Measurements from ENCODE around the gene ERF.

ERF gene

DNA sequence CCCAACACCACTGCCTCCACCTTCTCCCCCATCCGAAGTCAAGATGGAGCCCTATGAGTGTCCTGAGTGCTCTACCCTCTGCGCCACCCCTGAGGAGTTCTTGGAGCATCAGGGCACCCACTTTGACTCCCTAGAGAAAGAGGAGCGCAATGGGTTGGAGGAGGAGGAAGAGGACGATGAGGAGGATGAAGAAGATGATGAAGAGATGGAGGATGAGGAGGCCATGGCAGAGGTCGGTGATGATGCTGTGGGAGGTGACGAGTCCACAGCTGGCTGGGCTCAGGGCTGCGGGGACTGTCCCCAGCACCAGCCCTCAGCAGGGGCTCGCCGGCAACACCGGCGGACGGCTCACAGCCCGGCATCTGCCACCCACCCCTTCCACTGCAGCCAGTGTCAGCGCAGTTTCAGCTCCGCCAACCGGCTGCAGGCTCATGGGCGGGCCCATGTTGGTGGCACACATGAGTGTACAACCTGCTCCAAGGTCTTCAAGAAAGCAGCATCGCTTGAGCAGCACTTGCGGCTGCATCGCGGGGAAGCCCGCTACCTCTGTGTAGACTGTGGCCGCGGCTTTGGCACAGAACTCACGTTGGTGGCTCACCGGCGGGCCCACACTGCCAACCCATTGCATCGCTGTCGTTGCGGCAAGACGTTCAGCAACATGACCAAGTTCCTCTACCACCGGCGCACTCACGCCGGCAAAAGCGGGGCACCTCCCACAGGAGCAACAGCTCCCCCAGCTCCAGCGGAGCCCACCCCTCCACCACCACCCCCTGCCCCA is 29.8 kb downstream of the ERF start:
- no peaks in the 10 kb centered on the region for H3K27me3 ChIP-seq (ENCODE audit: insufficient read depth, insufficient read length)
- TF ChIP-seq YY1 (IDR thresholded peaks at IDR 0.05; ENCODE audit: insufficient read depth, insufficient read length), result no peak
- TF ChIP-seq ZNF274 (IDR thresholded peaks at IDR 0.05; ENCODE audit: low read depth, low read length), result no peak
- no peak for TF ChIP-seq SUZ12 (IDR thresholded peaks at IDR 0.05; ENCODE audit: extremely low read depth, insufficient read depth, insufficient read length)
- H3K4me1 ChIP-seq (ENCODE audit: insufficient read depth, insufficient read length), result no peaks in the 10 kb centered on the region
- H3K36me3 ChIP-seq (ENCODE audit: insufficient read depth, insufficient read length, low read length), result peaks cover 68% of the 10 kb centered on the region
- H3K9ac ChIP-seq (ENCODE audit: insufficient read length, low read depth), result no peak overlapping the region
- DNase-seq (ENCODE audit: low read depth, low spot score), result no peak
- H3K9me3 ChIP-seq (ENCODE audit: insufficient read depth, low read length), result no peaks in the 10 kb centered on the region
- H3K4me3 ChIP-seq (ENCODE audit: insufficient read length, low read depth), result no peak overlapping the region

DNA sequence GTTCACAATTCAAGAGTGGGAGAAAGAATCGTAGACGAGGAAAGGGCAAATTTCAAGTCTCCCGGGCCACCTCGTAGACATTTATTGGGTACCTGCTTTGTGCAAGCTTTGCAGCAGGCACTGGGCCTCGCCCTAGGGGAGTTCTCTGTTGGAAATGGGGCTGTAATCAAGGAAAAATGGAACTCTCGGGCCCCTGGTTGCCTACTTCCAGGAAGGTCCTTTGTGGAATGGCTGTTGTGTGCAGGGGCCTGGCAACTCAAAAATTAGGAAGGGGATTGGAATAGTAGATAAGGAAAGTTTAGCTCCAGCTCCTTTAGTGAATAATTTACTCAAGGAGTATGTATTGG is 34.2 kb downstream of the ERF start:
- Histone ChIP-seq H3K4me1 (ENCODE audit: insufficient read depth, insufficient read length) (peaks cover 9% of the 10 kb centered on the region), H3K36me3 (ENCODE audit: insufficient read depth, insufficient read length, low read length) (peaks cover 31% of the 10 kb centered on the region), H3K9me3 (ENCODE audit: insufficient read depth, low read length) (no peaks in the 10 kb centered on the region), H3K27me3 (ENCODE audit: insufficient read depth, insufficient read length) (no peaks in the 10 kb centered on the region), H3K4me3 (ENCODE audit: insufficient read length, low read depth) (peak overlapping the region; percentile 89), H3K9ac (ENCODE audit: insufficient read length, low read depth) (peak overlapping the region; percentile 95)
- DNase-seq (ENCODE audit: low read depth, low spot score), result no peak
- TF ChIP-seq ZNF274 (IDR thresholded peaks at IDR 0.05; ENCODE audit: low read depth, low read length) (no peak), SUZ12 (IDR thresholded peaks at IDR 0.05; ENCODE audit: extremely low read depth, insufficient read depth, insufficient read length) (no peak), YY1 (IDR thresholded peaks at IDR 0.05; ENCODE audit: insufficient read depth, insufficient read length) (no peak)

GRCh38 chr19:42219812-42220750 is 34.8 kb downstream of the ERF start, which contains the start of gene ZNF526:
Gene ZNF526, plus strand, starts transcription at chr19:42220312. Its CDS starts 4,092 bp downstream, at chr19:42224404.
- TF ChIP-seq YY1 (IDR thresholded peaks at IDR 0.05; ENCODE audit: insufficient read depth, insufficient read length) (no peak), SUZ12 (IDR thresholded peaks at IDR 0.05; ENCODE audit: extremely low read depth, insufficient read depth, insufficient read length) (no peak), ZNF274 (IDR thresholded peaks at IDR 0.05; ENCODE audit: low read depth, low read length) (no peak)
- H3K36me3 ChIP-seq (ENCODE audit: insufficient read depth, insufficient read length, low read length), result peaks cover 30% of the 10 kb centered on the region
- peak within 1 kb of the TSS; percentile 95 for H3K9ac ChIP-seq (ENCODE audit: insufficient read length, low read depth)
- H3K9me3 ChIP-seq (ENCODE audit: insufficient read depth, low read length), result no peaks in the 10 kb centered on the region
- H3K4me1 ChIP-seq (ENCODE audit: insufficient read depth, insufficient read length), result peaks cover 11% of the 10 kb centered on the region
- H3K27me3 ChIP-seq (ENCODE audit: insufficient read depth, insufficient read length), result no peaks in the 10 kb centered on the region
- peak; percentile 92 for DNase-seq (ENCODE audit: low read depth, low spot score)
- peak within 1 kb of the TSS; percentile 89 for H3K4me3 ChIP-seq (ENCODE audit: insufficient read length, low read depth)

GRCh38 chr19:42217520-42218437 is 37.1 kb downstream of the ERF start, which contains the start of gene DEDD2:
Gene DEDD2, minus strand, starts transcription at chr19:42217677. Its CDS starts 670 bp downstream, at chr19:42217007.
- no peaks in the 10 kb centered on the region for H3K27me3 ChIP-seq (ENCODE audit: insufficient read depth, insufficient read length)
- peaks cover 11% of the 10 kb centered on the region for H3K4me1 ChIP-seq (ENCODE audit: insufficient read depth, insufficient read length)
- H3K36me3 ChIP-seq (ENCODE audit: insufficient read depth, insufficient read length, low read length), result peaks cover 38% of the 10 kb centered on the region
- TF ChIP-seq YY1 (IDR thresholded peaks at IDR 0.05; ENCODE audit: insufficient read depth, insufficient read length) (no peak), SUZ12 (IDR thresholded peaks at IDR 0.05; ENCODE audit: extremely low read depth, insufficient read depth, insufficient read length) (no peak), ZNF274 (IDR thresholded peaks at IDR 0.05; ENCODE audit: low read depth, low read length) (no peak)
- H3K9me3 ChIP-seq (ENCODE audit: insufficient read depth, low read length), result no peaks in the 10 kb centered on the region
- H3K4me3 ChIP-seq (ENCODE audit: insufficient read length, low read depth), result peak within 1 kb of the TSS; percentile 84
- peak within 1 kb of the TSS; percentile 86 for H3K9ac ChIP-seq (ENCODE audit: insufficient read length, low read depth)
- DNase-seq (ENCODE audit: low read depth, low spot score), result peak; percentile 88

GRCh38 chr19:42216653-42217519 is 38.0 kb downstream of the ERF start:
- TF ChIP-seq YY1 (IDR thresholded peaks at IDR 0.05; ENCODE audit: insufficient read depth, insufficient read length), result no peak
- TF ChIP-seq SUZ12 (IDR thresholded peaks at IDR 0.05; ENCODE audit: extremely low read depth, insufficient read depth, insufficient read length), result no peak
- no peak for TF ChIP-seq ZNF274 (IDR thresholded peaks at IDR 0.05; ENCODE audit: low read depth, low read length)
- Histone ChIP-seq H3K9ac (ENCODE audit: insufficient read length, low read depth) (peak overlapping the region; percentile 86), H3K36me3 (ENCODE audit: insufficient read depth, insufficient read length, low read length) (peaks cover 33% of the 10 kb centered on the region), H3K4me3 (ENCODE audit: insufficient read length, low read depth) (peak overlapping the region; percentile 84), H3K4me1 (ENCODE audit: insufficient read depth, insufficient read length) (peaks cover 11% of the 10 kb centered on the region), H3K27me3 (ENCODE audit: insufficient read depth, insufficient read length) (no peaks in the 10 kb centered on the region), H3K9me3 (ENCODE audit: insufficient read depth, low read length) (no peaks in the 10 kb centered on the region)
- DNase-seq (ENCODE audit: low read depth, low spot score), result peak; percentile 20

Data from NT2/D1 (cell line).